ENCODE results near the gene POGZ.

DNA sequence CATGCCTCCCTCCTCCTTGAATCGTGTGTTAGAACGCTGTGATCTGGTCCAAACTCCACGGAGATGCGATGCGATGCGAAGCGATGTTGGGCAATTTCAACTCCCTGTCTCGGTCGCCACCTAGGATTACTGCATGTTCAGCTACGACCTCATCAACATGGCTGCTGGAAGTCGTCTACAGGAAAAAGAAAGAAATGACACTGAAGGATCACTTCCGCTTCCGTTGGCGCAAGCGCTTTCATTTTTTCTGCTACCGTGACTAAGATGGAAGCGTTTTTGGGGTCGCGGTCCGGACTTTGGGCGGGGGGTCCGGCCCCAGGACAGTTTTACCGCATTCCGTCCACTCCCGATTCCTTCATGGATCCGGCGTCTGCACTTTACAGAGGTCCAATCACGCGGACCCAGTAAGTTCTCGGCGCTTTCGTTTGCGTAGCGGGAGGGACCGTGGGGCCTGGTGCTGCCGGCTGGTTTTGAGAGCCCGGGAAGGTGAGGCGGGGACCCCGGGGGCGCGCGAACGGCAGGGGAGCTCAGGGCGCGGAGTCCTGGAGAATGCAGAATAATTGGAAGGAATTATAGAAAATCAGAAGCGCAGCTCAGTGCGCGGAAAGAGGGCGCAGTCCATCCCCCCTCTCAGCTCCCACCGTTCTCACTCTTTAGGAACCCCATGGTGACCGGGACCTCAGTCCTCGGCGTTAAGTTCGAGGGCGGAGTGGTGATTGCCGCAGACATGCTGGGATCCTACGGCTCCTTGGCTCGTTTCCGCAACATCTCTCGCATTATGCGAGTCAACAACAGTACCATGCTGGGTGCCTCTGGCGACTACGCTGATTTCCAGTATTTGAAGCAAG lies 59.7 kb downstream of the POGZ start, which contains the start of gene PSMB4:
- TF ChIP-seq, protein P1, sequence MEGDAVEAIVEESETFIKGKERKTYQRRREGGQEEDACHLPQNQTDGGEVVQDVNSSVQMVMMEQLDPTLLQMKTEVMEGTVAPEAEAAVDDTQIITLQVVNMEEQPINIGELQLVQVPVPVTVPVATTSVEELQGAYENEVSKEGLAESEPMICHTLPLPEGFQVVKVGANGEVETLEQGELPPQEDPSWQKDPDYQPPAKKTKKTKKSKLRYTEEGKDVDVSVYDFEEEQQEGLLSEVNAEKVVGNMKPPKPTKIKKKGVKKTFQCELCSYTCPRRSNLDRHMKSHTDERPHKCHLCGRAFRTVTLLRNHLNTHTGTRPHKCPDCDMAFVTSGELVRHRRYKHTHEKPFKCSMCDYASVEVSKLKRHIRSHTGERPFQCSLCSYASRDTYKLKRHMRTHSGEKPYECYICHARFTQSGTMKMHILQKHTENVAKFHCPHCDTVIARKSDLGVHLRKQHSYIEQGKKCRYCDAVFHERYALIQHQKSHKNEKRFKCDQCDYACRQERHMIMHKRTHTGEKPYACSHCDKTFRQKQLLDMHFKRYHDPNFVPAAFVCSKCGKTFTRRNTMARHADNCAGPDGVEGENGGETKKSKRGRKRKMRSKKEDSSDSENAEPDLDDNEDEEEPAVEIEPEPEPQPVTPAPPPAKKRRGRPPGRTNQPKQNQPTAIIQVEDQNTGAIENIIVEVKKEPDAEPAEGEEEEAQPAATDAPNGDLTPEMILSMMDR (conservative IDR thresholded peaks at IDR 0.05; ENCODE audit: low read depth, low read length) = peak; percentile 51
- TF ChIP-seq EZH2 (IDR thresholded peaks at IDR 0.05; ENCODE audit: borderline replicate concordance, low read depth, low read length, poor library complexity, severe bottlenecking) = no peak
